Stimulated activated CD8-positive, alpha-beta memory T cell treated with anti-CD3 and anti-CD28 coated beads, Interleukin-7, amount 100 ng/mL, for 4 hours (primary cell): Measurements from ENCODE around the gene FER.
"Not testable (repeated sequence)": the region's sequence is repeated elsewhere in the genome, so short reads cannot be mapped to it uniquely, and the experiment has no call there.

Experiments used
- DNase-seq, 2 donors: peaks; one replicate each; pipeline ENCODE4 v3.0.0-alpha.2; 2020; ENCODE audit warnings: low read depth in 2 of 2

FER gene

DNA sequence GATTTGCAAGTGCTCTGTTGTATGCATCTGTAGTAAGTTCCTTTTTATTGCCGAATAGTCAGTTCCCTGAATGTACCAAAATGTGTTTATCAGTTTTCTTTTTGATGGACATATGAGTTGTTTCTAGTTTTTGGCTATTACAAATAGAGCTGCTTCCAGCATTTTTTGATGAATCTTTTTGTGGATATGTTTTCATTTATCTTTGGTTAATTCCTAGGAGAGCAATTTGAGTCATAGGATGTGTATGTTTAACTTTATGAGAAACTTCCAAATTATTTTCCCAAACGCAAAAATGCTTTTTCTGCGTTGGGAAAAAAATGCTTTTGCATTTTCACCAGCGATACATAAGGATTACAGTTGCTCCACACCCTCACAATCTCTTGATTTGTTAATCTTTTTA lies 287.7 kb downstream of the FER start:
- no peak for DNase-seq

GRCh38 chr5:109038209-109038840 lies 290.6 kb downstream of the FER start:
- DNase-seq: no peak

GRCh38 chr5:109041317-109041716 lies 293.6 kb downstream of the FER start:
- no peak for DNase-seq

- DNase-seq: no peak
Observed at GRCh38 chr5:109045710-109046109, 298.0 kb downstream of the FER start.

DNA sequence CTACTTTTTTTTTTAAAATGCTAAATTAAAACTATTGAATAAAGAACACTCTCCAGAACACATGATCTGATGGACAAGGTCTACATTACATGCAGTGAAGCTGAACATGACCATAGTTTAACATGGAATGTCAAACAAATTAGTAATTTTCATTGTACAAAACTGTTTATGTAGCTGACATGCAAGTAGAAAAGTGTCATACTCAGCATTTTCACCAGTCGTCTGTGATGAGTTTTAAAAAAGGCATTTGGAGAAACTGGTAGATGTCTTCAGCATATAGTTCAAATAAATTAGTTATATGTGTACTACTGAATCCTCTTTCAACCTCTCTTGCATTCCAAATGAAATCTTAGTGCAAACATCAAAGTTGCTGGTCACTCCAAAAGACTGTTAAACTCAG lies 301.9 kb downstream of the FER start:
- DNase-seq: no peak

DNA sequence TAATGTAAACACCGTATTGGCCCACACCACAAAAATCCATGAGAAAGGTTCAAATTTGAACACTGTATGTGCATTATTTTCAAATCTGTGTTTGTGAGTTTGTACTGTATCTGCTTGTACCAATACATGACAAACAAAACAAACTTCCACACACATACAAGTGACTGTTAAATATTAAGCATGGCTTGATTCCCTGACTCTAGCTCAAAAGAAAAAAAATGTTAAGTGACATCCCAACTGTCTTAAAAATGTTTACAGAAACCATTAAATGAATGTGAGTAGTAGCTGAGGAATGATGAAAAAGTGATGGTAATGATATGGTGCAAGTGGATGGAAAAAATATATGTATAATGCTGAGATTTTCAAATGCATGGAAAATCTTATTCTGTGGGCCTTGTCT lies 302.6 kb downstream of the FER start:
- DNase-seq: not testable (repeated sequence)

GRCh38 chr5:109052216-109052615 lies 304.5 kb downstream of the FER start:
- not testable (repeated sequence) for DNase-seq

DNA sequence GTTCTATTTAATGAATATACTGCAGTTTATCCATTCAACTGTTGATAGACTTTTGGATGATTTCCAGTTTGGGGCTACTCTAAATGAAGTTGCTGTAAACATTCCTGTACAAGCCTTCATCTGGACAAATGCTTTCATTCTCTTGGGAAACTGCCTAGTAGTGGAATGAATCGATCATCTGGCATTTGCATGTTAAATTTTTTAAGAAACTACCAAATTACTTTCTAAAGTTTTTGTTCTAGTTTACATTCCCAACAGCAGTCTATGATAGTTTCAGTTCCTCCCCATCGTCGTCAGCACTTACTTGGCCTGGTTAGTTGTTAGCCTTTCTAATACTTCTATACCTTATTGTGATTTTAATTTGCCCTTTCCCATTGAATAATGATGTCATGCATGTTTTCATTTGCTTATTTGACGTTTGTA lies 306.3 kb downstream of the FER start:
- DNase-seq: no peak

DNA sequence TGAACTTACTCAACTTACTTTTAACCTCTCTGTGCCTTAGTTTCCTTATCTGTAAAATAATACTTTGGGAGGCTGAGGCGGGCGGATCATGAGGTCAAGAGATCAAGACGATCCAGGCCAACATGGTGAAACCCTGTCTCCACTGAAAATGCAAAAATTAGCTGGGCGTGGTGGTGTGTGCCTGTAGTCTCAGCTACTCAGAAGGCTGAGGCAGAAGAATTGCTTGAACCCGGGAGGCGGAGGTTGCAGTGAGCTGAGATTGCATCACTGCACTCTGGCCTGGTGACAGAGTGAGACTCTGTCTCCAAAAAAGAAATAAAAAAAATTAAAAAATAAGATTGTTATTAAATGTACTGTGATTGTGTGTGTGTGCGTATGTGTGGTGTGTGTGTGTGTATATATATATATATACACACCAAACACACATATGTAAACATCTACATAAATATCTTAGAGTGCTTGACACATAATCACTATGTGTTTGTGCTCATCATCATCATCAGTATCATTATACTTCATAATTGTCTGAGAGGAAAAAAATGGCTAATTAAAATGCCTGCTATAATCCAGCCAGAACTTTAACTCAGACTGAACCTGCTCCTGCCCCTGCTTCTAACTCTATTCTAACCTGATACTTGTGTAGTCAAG lies 312.8 kb downstream of the FER start:
- DNase-seq: no peak

DNA sequence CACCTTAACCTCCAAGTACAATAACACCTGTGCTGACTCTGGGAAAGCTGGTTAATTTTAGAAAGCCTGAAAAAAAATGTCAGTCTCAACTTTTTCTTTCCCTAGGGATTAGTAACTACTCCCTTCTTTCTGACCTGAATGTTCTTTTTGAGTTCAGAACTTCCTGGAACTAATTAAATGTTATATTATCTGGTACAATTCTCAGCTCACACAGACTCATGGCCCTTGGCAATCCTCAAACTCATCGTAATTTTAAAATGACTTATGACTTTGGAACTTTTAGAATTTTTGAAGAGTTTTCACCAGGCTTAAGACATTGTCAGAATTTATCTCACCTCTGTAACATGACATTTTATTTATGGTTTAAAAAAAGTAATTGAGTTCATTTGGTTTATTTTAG lies 315.0 kb downstream of the FER start:
- DNase-seq: no peak

GRCh38 chr5:109063223-109063622 lies 315.5 kb downstream of the FER start:
- no peak for DNase-seq

- DNase-seq: no peak
Observed at GRCh38 chr5:109076741-109077140, 329.0 kb downstream of the FER start.

GRCh38 chr5:109078448-109078847 lies 330.8 kb downstream of the FER start:
- no peak for DNase-seq

- DNase-seq: no peak
Observed at GRCh38 chr5:109080481-109080880, 332.8 kb downstream of the FER start.

DNA sequence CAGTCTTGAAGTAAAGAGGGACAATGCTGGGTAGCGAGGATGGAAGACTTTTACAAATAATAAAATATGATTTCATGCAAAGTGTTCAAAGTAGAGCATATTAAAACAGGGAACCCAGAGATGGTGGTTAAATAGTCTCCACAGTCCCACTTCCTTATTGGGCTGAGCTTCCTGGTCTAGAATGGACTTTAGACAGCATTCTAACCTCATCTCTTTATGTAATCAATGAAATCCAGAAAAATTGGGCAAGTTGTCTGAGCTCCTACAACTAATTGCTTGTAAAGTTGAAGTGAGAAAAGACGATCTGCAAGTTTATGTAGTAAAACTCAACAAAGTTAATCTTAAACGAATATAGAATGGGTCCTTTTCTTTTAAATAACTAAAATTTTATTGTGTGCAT lies 333.2 kb downstream of the FER start:
- no peak for DNase-seq

DNA sequence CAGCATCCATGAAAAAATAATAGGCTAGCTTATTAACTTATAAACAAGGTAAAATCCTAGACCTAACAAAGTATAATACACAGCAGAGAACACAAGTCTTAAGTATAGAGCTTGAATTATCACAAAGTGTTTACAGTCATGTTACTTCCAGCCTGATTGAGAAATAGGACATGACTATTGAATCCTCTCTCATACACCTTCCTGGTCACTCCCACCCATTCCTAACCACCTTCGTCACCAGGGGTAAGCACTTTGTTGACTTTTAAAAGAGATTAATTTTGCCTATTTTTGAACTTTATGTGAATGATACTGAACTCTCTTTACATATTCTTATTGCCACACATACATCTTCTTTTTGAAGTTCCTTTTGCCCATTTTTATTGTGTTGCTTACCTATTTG lies 336.2 kb downstream of the FER start:
- no peak for DNase-seq

DNA sequence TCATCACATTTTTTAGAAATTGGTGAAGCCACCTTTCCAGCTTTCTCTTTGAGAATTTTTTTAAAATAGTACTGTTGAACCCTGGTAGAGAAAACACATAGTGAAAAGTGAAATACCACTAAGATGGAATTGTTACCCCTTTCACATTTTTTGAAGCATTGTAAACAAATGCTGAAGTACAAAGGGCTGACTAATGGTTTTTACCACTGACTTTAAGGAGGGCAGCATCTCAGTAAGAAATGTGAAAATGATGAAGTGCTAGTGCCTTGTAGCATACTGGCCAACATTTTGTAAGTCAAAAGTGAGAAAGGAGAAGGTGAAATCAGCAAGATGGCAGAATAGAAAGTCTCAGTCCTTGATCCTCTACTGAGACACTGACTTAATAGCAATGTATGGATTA lies 341.5 kb downstream of the FER start:
- DNase-seq: no peak

DNA sequence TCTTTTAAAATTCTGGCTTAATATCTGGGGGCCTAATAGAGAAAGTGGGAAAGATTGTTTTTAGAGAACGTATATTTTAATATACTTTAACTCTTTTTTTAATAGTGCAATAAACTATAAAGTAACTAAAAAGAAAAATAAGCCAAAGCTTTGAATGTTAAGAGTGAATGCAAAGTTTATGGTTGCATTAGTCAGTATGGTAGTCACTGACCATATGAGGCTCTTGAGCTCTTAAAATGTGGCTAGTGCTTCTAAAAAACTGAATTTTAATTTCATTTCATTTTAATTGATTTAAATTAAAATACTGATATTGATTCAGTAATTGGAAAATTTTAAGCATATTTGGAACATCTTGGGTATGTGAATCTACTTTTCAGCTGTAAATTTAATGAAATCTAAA lies 351.4 kb downstream of the FER start:
- no peak for DNase-seq

- no peak for DNase-seq
Observed at GRCh38 chr5:109100971-109101370, 353.3 kb downstream of the FER start.

- no peak for DNase-seq
Observed at GRCh38 chr5:109102096-109102690, 354.5 kb downstream of the FER start.

- DNase-seq: no peak
Observed at GRCh38 chr5:109105631-109106267, 358.1 kb downstream of the FER start.

DNA sequence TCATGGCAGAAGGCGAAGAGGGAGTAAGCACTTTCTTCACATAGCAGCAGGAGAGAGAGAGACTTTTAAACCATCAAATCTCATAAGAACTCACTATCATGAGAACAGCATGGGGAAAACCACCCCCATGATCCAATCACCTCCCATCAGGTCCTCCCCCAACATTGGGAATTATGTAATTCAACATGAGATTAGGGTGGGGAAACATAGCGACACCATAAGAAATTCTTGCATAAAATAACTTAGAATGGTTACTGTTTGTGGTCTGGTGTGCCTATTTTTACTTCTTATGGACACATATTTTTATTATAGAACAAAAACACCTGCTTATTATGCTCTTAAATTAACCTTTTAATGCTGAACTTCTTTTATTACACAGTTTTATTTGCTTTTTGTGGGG lies 364.0 kb downstream of the FER start:
- no peak for DNase-seq

GRCh38 chr5:109113608-109114007 lies 365.9 kb downstream of the FER start:
- no peak for DNase-seq
